NOMO-1 (cell line): ENCODE measurements around the gene IPO7.

Experiments used
- DNase-seq, 2 experiments: peaks; one replicate each; lab custom pipeline; 2025; ENCODE audit not compliant: unreplicated experiment in 2 of 2; lab: John Stamatoyannopoulos, UW

IPO7 gene

DNA sequence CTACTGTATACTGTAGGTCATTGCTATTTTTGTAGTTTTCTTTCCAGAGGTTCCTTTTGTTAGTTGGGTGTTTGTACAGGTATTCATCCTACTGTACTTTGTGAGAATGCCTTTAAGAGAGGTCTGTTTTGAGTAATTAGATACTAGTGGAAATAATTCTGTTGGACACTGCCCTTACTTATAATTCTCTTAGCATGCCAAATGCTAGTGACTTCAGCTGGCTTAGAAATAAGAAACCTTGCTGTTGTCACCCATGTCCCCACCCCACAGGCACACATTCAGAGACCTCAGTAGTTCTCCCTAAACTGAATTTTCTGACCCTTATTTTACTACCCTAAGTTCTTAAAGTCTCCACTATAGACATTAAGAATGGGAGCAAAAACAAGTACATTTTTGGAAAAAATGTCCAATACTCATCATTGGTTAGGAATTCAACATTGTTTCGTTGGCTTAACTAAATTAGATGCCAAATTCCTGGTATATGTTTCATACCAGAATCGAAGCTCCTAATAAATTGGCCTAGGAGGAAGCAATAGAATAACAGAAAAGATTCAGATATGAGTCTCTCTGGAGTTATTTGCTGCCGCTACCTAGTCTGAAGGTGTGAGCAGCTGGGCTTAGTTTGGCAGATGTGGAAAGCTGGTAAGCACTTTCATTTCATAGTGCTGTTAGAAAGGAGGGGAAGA, 104.8 kb downstream of the IPO7 start:
- no peak for DNase-seq

DNA sequence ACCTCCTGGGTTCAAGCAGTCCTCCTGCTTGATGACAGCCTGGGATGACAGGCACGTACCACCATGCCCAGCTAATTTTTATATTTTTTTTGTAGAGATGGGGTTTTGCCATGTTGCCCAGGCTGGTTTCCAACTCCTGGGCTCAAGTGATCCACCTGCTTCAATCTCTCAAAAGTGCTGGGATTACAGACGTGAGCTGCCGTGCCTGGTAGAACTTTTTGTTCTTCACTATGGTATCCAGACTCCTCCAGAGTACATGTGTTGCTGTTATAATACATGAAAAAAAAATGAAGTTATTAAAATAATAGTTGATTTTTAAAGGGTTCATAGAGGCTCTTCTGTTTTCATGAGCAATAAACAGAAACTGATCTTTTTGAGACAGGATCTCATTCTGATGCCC, 105.9 kb downstream of the IPO7 start:
- no peak for DNase-seq

DNA sequence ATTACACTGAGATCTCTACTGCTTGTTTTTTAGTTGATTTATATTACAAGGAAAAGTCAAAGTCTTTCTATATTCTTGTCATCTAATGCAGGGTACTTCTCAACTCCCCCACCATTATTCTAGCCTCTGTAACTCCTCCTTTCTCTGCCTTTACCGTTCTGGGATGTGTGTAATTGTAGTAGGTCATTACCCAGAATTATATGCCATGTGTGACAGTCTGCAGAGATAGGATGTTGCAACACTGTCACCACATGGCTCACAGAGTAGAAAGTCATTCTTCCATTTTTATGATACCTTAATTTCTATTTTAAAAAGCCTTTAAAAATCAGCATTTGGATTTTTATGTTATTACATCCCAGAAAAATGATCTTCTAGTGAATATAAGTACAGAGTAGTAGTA, 109.0 kb downstream of the IPO7 start:
- DNase-seq: peak in 1 of 2 experiments; percentile 51

DNA sequence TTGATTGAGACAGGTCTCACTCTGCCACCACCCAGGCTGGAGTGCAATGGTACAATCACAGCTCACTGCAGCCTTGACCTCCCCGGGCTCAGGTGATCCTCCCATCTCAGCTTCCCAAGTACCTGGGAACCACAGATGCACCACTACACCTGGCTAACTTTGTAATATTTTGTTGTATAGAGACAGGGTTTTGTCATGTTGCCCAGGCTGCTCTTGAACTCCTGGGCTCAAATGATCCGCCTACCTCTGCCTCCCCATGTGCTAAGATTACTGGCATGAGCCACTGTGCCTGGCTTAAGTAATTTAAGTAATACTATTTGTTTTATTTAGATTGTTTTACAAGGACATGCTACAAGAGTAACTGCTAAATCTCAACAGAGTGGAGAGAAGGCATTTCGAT, 109.9 kb downstream of the IPO7 start:
- no peak for DNase-seq

DNA sequence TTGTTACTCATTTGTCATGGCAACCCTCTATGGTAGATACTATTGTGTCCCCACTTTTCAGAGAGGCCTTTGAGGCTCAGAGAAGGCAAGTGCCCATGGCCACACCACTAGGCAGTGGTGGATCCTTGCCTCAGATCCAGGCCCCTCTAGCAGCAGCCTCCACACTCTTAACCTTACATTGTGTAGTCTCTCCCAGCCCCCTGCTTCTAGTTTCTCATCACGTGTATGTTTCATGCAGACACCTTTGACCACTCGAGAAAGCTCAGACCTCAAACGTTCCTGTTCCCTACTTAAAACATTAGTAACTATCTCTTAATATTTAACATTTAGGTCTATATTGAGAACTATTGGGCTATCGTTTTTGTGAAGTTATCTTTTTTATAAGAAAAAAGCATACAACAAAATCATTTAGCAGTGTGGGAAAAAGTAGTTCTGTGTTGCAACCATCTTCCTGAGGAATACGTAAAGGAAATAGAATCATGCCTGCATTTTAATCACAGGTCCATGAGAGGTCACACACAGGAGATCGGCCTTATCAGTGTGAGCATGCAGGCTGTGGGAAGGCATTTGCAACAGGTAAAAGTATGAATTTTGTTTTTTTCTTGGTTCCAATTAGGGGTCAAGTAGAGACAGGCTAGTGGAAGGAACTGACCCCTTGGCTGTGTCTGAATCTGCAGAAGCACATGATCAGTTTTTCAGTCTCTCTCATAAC, 111.5 kb downstream of the IPO7 start:
- DNase-seq: no peak
